Testis (tissue), 2 donors: ENCODE results near the gene DEFB132.

Experiments
- CTCF ChIP-seq, 3 experiments: fragments of 450-650 bp in 2 of 3; fragments of 200-600 bp in 1 of 3; sonication (generic) in 1 of 3; IDR thresholded peaks; one replicate each; pipeline ENCODE4 v1.5.1; 2016 to 2019; ENCODE audit warnings: antibody characterized with exemption in 3 of 3, mild to moderate bottlenecking in 2 of 3, moderate library complexity in 1 of 3
- POLR2A ChIP-seq: fragments of 450-650 bp; IDR thresholded peaks from one replicate; pipeline ENCODE4 v1.6.1; 2017; ENCODE audit warnings: antibody characterized with exemption, mild to moderate bottlenecking, moderate library complexity

GRCh38 chr20:252801-253200 is 4.7 kb upstream of the DEFB132 start:
- TF ChIP-seq CTCF (IDR thresholded peaks at IDR 0.05): no peak
- TF ChIP-seq POLR2A: no peak
